HG03108 (cell line): ENCODE measurements around the gene CACNA1B.

Experiments
- ATAC-seq: cut with Tn5 transposase; IDR thresholded peaks from one replicate; pipeline ENCODE4 v1.9.1; 2021; ENCODE audit warnings: moderate library complexity; ENCODE audit not compliant: unreplicated experiment

The CACNA1B gene

DNA sequence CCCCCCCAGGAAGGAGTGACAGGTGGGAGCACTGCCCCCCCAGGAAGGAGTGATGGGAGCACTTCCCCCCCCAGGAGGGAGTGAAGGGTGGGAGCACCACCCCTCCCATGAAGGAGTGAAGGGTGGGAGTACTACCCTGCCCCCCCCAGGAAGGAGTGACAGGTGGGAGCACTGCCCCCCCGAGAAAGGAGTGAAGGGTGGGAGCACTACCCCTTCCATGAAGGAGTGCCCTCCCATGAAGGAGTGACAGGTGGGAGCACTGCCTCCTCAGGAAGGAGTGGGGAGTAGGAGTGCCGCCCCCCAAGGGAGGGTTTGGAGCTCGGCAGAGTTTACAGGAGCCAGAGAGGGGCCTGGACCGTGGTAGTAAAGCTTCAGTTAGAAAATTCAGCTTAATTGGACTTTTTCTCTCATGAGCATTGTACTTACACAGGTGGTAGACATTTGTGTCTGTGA is 100.7 kb downstream of the CACNA1B start:
- no peak for ATAC-seq

DNA sequence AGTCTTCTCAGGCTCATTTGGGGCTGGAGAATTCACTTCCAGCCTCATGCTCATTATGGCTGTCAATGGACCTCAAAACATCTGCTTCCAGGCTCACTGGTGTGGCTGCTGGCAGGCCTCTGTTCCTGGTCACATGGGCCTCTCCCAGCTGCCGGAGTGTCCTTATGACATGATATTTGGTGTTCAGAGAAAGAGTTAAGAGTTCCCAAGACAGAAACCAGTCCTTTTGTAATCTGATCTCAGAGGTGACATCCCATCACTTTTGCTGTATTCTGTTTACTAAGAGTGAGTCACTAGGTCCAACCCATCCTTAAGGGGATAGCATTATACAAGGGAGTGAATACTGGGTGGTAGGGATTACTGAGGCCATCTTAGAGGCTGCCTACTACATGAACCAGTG is 104.6 kb downstream of the CACNA1B start:
- no peak for ATAC-seq

GRCh38 chr9:137984005-137984404 is 106.4 kb downstream of the CACNA1B start:
- no peak for ATAC-seq

DNA sequence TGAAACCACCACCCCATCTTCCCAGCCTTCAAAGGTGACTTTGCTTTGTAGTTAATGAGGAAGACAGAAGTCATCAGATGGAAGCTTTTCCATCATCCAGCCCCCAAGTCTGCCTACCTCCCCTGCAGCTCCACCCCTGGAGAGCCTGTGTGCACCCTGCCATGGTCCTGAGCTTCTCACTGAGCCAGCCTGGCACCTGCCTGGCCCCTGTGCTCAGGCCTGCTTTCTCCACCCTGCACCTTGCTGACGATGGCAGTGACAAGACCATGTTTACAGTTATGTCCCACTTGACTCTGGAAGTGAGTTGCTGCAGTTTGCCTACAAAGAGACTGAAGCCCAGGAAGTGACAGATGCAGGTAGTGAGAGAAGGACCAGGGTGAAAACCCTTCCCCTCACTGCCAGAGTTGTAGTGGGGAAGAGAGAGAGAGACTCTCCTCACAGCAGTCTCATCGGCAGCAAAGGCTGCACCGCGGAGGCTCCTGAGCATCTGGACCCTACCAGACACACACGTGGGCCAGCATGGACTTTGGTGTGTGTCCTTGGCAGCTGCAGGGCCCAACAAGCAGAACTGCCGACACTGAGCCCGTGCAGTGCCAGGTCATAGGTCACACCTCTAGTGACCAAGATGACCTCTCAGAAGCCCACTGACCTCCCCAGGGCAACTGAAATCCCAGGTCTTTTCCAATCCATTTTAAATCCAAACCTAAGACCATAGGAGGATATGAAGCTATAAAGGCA is 107.1 kb downstream of the CACNA1B start:
- no peak for ATAC-seq

DNA sequence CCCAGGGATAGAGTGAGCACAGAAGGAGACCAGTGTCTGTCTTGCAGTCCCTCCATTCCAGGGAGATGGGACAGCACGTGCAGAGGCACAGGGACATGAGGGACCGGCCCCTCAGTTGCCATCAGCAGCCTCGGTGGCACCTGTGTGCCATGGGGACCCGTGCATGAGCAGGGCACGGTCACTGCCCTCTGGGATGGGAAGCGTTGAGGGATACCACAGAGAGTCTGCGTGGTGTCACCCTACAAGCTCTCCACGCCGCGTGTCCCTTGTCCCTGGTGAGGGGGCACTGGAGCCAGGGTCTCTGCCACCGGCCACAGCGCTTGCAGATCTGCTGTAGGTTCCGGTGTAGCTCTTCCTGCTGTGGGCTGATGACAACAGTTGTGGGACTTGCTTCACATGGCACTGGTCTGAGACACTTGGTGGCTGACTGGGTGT is 108.1 kb downstream of the CACNA1B start:
- ATAC-seq, result no peak

- no peak for ATAC-seq
Measured at GRCh38 chr9:137986268-137987099, 108.9 kb downstream of the CACNA1B start.

GRCh38 chr9:137987244-137988030 is 109.9 kb downstream of the CACNA1B start:
- no peak for ATAC-seq

GRCh38 chr9:137988051-137988450 is 110.5 kb downstream of the CACNA1B start:
- no peak for ATAC-seq

DNA sequence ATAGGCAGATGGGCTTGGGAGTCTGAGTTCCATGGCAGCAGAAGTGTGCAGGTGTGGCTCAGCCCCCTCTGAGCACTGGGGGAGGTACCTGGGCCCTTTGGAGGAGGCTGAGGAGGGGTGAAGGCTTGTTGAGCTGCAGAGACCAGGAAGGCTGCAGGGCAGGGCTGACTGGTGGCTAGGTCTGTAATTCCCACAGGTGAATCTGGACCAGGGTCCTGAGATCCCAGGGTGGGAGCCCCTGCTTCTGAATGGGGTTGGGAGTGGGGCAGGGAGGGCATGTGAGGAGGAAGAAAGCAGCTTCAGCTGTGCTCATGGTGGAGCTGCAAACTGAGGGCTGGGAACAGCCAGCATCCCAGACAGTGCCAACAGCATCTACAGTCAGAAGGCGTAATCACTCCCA is 111.1 kb downstream of the CACNA1B start:
- ATAC-seq, result no peak

DNA sequence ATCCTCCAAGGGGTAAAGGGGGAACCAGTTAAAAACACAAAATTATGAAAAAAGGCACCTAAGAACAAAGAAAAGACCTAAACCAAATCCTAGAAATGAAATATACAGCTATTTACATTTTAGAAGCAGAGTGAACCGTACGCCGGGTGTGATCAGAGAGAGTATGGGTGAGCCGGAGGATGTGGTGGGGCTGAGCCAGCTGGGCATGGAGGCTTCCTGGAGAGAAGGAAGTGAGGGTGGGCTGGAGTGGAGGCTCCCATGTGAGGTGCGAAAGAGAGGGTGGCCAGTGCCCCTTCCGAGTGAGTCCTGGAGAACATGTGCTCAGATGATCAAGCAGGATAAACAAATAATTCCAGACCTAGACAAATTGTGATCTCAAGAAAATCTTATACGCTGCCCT is 111.6 kb downstream of the CACNA1B start:
- ATAC-seq, result no peak

DNA sequence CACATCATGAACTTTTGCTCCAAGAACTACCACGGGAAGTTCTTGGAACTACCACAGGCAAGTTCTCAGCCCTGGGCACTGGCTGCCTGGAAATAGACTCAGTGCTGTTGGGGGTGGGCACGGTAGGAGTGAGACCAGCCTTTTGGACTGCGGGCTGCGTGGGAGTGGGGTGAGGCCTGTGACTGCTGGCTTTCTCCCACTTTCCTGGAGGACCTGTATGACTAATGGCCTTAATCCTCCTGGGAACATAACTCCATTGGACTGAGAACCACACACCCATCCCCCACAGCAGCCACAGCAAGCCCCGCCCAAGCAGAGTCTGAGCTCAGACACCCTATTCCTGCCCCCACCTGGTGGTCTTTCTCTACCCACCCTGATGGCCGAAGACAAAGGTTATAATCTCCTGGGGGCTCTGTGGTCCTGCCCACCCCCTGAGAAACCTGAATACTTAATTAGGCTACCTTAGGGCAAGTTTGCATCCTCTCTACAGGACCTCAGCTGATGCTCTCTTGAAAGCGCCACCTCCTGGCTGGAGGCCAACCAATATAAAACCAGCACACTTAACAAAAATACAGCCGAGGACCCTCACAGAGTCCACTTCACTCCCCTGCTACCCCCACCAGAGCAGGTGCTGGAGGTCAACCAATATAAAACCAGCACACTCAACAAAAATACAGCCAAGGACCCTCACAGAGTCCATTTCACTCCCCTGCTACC is 112.6 kb downstream of the CACNA1B start:
- ATAC-seq, result no peak

DNA sequence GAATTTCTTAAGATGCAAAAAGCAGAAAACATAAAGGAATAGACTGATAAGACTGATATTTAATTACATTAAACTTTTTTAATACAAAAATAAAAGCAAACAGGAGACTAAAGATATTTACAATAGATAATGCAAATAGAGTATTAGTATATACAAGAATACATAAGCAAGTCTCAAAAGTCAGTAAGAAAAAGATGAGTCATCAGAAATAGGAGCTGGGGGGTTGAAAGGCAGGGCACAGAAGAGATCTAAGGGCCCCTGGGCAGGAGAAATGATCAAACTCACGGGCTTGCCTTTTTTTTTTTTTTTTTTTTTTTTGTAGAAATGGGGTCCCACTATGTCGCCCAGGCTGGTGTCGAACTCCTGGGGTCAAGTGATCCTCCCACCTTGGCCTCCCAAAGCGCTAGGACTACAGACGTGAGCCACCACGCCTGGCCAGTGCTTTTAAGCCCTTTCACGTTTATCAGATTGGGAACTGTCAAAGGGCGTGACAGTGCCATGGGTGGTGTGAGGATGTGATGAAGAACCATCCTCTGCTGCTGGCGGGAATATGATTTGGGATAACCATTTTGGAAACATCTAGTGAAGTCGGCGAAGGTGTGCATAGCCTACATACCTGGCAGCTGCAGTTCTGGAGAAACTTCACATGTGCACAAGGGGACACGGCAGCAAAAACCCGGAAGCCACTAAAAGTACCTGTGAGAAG is 126.1 kb downstream of the CACNA1B start:
- ATAC-seq, result no peak

DNA sequence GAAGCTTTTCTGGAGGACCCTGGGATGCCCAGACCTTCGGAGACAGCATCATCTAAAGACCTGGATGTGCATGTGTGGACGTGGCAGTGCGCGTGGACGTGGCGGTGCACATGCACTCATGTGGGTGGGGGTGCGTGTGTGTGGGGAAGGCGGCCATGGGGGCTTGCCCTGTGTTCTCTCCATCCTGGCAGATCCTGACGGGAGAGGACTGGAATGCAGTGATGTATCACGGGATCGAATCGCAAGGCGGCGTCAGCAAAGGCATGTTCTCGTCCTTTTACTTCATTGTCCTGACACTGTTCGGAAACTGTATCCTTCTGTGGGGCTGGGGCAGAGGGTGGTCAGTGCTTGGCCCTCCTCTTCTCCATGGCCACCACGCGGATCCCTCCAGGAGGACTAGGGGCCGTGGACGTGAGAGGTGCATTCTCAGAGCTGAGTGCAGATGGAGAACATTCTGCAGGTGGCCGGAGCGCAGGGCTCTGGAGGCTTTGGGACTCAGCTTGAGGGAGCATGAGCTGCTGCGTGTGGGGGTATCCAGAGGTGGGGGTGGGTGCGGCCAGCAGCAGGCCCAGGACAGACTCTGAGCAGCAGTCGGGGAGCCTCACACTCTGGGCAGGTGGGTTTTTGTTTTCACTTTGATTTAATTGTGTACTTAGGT is 129.1 kb downstream of the CACNA1B start:
- ATAC-seq, result no peak

DNA sequence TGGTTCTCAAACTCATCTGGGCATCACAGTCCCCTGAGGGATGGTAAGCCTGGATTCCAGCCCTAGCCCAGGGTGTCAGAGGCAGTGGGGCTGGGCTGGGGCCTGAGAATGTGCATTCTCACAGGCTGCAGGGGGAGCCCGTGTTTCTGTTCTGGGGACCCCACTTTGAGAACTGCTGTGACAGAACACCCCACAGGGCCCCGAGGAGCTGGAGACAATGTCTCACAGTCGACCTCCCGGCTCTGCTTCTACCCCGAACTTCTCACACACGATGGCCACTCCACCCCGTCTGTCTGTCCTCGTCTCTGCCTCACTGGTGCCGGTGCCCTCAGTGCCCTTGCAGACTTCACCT is 130.0 kb downstream of the CACNA1B start:
- no peak for ATAC-seq

DNA sequence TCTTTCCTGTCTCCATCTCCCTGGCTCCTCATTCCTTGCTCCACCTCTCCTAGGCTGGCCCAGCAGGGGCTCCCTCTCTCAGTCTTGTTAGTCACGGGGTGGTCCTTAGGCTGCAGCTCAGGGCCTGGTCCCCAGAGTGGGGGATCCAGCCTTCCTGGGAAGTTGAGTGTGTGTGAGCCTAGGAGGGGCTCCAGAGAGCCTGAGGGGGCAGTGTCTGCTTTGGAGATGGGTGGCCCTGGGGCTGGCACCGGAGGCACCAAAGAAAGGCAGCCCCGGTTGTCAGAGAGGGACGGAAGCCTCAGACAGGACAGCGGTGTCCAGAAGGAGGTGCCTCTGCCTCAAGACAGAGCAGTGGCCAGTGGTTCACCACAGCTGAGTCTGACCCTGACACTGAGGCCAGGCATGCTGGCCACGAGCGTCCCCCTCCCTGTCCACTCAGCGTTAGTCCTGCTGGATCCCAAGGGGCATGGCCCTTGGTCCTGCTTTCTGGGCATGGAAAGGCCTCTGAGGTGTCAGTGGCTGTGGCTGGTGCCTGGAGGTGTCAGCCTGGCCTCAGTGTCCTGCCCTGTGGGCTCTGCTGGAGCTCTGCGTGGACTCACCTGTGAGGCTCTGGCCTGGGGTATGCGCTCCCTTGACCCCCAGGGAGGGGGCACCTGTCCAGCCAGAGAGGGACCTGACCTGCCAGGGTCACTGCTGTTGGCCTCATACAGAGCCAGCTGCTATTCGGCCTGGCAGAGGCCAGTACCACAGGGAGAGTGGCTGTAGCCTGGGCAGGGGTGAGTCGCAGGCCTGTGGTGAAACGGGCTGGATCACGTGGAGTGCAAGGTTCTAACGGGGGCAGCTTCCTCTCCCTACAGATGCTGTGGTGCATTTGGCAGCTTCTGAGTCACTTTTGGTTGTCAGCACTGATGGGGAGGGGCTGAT is 130.6 kb downstream of the CACNA1B start:
- ATAC-seq, result no peak

DNA sequence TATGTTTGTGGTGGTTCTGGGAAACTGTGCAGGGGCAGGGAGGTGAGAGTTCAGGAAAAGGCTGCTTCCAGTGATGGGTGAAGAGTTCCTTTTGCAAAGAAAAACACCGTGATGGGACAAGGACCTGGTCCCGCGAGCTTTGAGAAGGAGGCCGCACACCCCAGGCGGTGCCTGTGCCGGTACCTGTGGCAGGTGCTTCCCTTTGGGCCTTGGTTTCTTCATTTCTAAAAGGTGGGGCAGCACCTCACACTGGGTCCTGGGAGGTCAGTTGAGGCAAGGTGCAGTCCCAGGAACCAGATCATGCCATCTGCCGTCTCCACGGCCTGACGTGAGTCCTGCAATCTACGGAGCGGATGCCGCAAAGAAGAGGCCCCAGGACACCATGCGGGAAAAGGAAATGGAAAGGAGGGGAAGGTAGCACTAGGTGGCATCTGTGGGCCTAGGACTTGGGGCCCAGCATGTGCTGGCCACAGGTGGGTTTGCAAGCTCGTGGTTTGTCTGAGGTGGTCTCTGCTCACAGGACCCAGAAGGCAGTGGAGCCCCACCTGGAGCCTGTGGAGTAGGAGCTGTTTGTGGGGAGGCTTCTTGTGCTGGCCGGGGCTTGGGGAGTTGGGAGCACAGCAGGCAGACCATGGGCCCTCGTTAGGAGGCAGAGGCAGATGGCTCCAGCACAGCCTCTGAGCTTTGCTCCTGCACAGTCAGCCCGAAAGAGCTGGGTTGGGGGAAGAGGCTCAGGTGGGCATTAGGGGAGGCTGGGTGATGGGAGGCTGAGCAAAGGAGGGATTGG is 131.6 kb downstream of the CACNA1B start:
- ATAC-seq, result no peak

GRCh38 chr9:138009803-138010690 is 132.5 kb downstream of the CACNA1B start:
- no peak for ATAC-seq
